LNCAP (cell line): ENCODE data around the gene CUL4A.

Experiments used
- TF ChIP-seq, protein P1 (sequence below): fragments of 450-650 bp; IDR thresholded peaks from 2 replicates; pipeline ENCODE4 v1.5.1; 2017; ENCODE audit warnings: mild to moderate bottlenecking

Gene CUL4A

DNA sequence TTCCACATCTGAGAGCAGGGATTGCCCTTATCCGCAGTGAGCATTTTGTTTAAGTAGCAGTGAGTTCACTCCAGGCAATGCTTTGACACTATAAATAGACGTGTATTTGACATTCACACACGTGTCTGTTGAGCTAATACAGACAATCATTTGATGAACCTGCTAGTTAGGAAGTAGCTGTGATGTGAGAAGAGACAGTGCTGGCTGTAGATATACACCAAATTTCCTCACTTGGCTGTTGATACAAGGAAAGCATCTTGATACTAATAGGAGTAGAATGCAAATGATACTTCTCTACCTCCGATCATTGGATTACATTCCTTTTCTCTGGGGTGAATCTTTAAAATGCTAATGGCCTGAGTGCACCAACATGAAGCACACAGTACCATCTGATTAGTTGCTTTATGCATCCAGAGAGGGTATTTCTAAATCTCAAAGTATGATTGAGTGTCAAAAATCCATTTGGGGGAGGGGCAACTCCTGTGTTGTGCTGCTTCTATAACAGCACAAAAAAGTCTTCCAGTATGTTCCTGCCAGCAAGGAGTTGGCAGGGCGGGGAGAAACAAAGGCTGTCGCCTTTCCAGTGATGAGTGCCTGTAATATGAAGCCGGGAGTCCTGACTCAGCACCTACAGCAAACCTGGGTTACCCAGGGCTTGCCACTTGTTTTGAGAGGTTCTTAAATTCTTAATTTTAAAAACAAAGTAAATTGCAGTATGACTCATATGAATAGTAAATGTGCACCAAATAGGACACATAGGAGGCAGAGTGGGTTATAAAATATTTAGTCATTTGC is 7.0 kb downstream of the CUL4A start:
- TF ChIP-seq, protein P1, sequence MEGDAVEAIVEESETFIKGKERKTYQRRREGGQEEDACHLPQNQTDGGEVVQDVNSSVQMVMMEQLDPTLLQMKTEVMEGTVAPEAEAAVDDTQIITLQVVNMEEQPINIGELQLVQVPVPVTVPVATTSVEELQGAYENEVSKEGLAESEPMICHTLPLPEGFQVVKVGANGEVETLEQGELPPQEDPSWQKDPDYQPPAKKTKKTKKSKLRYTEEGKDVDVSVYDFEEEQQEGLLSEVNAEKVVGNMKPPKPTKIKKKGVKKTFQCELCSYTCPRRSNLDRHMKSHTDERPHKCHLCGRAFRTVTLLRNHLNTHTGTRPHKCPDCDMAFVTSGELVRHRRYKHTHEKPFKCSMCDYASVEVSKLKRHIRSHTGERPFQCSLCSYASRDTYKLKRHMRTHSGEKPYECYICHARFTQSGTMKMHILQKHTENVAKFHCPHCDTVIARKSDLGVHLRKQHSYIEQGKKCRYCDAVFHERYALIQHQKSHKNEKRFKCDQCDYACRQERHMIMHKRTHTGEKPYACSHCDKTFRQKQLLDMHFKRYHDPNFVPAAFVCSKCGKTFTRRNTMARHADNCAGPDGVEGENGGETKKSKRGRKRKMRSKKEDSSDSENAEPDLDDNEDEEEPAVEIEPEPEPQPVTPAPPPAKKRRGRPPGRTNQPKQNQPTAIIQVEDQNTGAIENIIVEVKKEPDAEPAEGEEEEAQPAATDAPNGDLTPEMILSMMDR = no peak

DNA sequence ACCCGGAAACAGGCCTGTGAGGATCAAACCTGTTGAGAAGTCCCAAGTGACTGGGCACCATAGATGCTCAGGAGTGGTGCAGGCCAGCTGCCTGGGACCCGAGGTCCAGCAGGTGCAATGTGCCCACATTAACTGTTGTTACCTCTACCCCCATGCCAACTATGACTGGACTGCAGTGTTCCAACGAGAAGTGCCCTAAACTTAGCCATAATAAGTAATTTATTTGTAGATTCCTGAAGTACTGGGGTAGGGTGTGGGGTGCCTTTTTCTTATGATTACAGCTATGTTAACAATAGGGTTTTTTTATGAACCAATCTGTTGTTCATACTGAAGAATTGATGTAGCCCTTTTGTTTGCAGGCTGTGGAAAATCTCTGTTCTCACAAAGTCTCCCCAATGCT is 9.2 kb downstream of the CUL4A start:
- TF ChIP-seq, protein P1 = no peak

DNA sequence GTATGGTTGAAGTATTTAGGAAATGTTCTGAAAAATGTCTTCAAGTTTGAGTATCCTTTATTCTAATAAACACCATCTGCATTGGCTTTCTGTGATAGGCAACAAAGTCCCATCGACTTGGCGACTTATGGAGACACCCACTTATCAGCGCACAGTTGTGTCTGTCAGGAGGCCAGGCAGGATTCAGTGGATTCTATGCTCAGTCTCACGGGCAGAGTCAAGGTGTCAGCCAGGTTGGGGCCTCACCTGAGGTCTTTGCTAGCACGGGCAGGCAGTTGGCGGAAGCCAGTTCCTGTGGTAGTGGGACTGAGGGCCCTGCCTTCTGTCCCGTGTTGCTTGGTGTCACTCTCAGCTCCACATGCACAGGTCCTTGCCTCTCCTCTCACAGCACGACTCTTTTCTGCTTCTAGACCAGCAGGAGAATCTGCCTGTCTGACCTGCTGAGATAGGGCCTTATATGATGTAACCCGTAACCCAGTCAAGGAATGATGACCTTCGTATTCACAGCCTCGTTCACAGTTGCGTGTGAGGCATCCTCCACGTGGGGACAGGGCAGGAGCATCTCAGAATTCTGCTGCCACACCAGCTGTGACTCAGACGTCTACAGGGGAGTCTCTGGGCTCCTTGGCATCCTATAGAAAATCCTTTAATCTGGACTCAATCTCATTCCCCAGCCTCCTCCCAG is 10.0 kb downstream of the CUL4A start:
- TF ChIP-seq, protein P1 = no peak

DNA sequence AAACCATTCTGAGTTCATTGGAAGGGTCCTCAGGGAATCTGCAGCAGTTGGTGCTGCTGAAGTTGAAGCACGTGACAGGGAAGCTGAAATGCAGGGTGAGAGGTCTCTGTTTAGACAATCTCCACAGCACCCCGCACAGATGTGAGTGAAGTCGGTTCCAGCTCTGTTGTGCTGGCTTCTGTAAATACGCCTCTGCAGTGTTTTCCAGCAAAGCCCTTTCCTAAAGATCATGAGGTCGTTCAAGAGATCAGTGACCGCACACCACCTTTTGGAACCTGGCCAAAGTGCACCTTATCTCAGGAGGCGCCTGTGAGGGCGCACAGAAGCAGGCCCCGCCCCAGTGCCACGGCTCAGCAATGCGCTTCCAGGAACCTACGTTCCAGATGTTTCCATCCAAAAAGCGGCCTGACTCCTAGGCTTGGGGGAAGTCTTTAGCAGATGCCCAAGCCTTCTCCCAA is 10.8 kb downstream of the CUL4A start:
- TF ChIP-seq, protein P1 = no peak

DNA sequence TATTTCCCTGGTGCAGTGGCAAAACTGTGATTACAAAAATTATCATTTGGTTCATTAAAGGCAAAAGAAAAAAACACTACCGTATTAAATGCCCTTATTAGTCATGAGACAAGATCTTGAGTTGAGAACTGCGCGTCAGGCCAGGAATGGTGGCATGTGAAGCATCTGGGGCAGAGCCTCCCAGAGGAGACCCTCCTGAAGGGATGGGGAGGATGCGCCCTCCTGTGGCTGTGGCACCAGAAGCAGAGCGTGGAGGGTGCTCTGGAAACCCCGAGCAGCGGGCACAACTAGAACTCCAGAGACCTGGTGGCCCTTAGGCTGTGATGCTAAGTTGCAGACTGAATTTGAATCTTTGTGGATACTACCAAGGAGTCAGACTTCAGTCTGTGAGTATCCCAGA is 11.5 kb downstream of the CUL4A start:
- TF ChIP-seq, protein P1 = no peak

DNA sequence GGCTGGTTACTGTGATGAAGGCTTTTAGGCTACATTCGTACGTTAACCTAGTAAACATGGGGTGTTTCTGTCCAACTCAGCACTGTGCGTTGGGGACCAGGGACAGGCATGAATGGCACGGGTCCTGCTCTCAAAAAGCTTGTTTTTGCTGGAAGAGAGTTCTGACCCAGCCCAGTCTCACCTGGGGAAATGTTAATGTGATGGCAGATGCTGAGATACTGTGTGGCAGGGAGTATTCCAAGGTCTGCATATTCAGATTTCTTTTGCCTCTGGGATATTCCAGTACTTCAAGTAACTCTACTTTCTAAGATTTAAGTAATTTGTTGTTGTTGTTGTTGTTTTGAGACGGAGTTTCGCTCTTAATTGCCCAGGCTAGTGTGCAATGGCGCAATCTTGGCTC is 13.7 kb downstream of the CUL4A start:
- TF ChIP-seq, protein P1 = no peak

DNA sequence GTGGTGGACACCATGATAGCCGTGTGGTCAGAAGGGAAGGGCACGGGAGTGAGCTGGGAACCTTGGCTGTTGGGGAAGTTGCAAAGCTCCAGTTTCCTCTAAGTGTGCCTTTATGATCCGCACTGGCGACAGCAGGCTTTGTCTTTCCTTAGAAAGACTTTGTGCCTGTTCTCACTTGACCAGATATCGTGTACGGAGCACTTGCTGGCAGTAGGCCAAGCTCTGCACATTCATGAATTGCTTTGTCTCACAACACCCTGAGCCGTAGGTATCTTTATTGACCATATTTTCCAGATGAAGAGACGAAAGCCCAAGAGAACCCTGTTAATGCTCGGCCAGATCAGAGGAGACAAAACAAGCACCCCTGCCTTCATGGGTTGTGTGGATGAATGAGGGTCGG is 15.1 kb downstream of the CUL4A start:
- TF ChIP-seq, protein P1 = no peak
